NCI-H345 treated with DMSO at 0.1 percent for 48 hours (cell line): Measurements from ENCODE around the gene TCHP.

ENCODE experiments used
- DNase-seq: peaks from one replicate; lab custom pipeline; 2025; ENCODE audit not compliant: unreplicated experiment; lab: John Stamatoyannopoulos, UW

The TCHP gene

GRCh38 chr12:109931143-109931542 lies 31.1 kb downstream of the TCHP start:
- DNase-seq: no peak

DNA sequence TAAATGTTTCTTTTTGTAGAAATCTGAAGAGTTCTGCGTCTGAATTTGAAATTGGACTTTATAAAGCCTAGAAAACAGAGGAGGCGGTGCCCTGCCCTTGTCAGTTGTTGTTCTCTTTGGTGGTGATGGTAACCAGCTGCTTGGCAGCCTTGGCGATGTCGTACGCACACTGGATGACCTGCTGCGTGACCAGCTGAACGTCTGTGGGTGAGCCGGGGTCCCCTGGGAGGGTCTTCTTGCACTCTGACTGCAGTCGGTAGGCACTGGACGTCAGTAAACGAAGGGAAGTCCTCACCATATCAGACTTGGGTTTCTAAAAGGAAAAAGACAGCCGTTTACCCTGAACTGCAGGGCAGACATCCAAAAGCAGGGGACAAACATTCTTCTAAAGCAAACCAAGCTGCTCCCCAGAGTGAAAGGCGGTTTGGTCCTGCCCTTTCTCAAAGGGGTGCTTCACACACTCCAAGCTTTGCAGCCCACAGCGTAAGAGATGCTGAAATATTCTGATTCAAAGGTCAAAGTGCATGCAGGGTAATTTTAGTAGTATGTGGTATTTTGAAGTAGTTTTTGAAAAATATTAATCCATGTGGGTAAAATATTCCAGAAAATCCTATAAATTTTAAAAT lies 32.9 kb downstream of the TCHP start:
- no peak for DNase-seq

DNA sequence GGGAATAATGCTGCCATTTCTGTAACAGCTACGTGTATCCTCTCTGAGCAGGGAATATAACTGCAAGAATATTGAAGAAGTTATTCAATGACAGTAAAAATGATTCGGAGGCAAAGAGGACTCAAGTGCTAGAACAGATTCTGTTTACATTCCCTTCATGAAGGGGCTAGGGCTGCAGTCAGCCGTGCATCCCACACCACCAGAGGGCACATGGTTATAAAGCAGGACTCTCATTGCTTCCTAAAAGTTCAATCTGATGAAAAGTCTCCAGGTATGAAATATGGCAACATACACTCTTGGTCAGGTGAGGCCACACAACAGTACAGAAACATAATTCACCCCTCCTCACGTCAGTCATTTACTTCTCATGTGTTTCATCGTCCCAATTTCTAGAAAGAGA lies 34.0 kb downstream of the TCHP start:
- no peak for DNase-seq

GRCh38 chr12:109937371-109937770 lies 37.3 kb downstream of the TCHP start:
- DNase-seq: no peak

- no peak for DNase-seq
These were observed 38.9 kb downstream of the TCHP start for GRCh38 chr12:109938947-109939346.

DNA sequence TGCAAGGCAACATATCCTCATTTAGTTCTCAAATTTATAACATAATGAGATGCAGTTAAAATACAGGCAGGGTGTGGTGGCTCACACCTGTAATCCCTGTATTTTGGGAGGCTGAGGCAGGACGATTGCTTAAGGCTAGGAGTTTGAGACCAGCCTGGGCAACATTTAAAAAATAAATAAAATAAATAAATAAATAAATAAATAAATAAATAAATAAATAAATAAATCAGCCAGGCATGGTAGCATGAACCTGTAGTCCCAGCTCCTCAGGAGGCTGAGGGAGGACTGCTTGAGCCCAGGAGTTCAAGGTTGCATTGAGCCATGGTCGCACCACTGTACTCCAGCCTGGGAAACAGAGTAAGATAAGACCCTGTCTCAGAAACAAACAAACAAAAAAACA lies 39.4 kb downstream of the TCHP start:
- no peak for DNase-seq

- no peak for DNase-seq
These were observed 40.4 kb downstream of the TCHP start for GRCh38 chr12:109940339-109940923.

DNA sequence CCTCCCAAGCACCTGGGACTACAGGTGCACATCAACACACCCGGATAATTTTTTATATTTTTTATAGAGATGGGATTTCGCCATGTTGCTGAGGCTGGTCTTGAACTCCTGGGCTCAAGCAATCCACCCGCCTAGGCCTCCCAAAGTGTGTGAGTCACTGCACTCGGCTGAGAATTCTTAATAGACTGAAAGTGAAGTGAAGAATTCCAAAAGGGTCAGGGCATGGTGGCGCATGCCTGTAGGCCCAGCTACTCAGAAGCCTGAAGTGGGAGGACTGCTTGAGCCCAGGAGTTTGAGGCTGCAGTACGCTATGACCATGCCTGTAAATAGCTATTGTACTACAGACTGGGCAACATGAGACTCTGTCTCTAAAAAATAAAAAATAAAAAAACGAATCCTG lies 43.7 kb downstream of the TCHP start:
- DNase-seq: no peak

DNA sequence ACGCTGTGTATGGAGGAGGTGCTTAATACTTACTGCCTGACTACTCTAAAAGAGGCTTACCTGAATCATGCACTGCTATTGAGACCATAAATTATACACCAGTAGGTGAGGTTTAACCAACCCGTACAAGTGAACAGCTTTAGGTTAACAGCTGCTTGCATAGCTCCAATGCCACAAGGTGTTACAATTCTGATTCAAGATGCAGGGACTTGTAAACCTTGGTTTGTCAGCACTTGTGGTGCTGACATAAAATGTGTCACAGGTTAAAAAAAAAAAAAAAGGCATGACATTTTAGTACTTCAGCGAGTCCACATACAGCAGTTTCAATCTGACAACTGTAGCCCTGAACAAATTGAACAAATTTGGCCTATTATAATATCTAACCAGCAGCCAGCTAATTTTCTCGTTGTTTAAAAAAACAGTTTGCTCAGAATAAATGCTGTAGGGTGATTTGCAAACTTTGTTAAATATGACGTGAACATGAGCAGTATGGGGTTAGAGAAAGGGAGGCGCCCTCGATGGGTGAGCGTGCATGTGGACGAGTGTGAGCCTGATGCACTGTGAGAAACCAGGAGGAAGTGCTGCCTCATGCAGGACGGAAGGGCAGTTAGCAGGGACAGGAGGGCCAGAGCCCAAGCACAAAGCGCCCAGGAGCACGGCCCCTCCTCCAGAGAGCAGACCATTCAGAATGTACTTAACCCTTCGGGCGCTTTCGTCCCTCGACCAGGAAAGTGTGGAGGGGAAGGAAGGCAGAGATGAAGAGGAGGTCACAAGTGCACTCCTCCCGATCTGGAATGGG lies 44.7 kb downstream of the TCHP start:
- DNase-seq: no peak

DNA sequence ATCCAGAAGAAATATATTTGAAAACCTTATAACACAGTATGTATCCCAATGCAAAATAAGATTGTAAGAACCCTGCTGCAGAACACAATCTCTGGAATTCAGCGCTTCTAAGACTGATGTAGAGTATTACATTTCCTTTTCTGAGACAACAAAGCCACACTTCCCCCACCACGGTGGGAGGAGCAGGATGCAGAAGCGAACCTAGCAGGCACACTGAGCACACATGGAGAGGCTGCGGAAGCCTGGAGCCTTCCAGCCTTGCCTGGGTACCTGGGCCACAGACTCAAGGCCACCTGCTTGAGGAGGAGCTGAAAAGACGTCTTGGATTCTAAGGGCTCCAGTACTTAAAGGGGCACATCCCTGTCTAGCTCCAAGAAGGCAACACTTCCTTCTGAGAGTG lies 46.4 kb downstream of the TCHP start:
- DNase-seq: no peak

GRCh38 chr12:109946913-109947312 lies 46.8 kb downstream of the TCHP start:
- DNase-seq: no peak

- DNase-seq: no peak
These were observed 47.4 kb downstream of the TCHP start for GRCh38 chr12:109947521-109947920.

GRCh38 chr12:109948368-109948767 lies 48.3 kb downstream of the TCHP start:
- DNase-seq: no peak

DNA sequence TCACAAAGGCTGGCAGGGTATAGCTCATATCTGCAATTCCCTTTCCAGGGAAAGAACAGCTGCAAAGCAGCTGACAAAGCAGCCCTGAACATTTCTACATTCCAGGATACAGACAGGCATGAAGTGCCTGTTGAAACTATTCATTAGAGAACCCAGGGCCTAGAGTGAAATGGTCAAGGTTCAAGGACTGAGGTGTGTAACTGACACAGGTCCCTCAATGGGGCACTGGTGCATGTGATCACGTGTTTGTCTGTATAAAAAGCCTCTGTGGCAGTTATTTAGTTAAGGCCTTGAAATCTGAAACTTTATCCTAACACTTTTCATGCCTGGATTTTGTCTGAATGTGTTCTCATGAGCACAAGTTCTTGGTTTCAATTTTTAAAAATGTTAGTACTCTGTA lies 49.0 kb downstream of the TCHP start:
- no peak for DNase-seq

DNA sequence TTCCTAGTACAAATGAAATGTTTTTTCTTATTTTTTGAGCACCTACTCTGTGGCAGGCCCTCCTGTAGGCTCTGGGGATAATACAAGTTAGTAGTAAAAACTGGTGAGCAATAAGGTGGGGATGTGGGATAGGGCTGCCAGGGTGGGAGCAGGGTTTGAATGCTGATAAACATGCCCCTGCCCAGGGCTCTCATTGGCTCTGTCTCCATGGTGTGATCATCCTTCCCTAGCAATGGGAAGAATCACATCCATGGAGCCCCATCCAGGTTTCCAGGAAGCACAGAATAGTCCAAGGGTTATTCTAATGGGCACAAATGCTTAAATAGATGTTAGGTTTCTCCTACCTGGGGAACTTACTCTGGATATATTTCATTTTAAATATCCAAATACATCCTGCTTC lies 50.6 kb downstream of the TCHP start:
- no peak for DNase-seq

DNA sequence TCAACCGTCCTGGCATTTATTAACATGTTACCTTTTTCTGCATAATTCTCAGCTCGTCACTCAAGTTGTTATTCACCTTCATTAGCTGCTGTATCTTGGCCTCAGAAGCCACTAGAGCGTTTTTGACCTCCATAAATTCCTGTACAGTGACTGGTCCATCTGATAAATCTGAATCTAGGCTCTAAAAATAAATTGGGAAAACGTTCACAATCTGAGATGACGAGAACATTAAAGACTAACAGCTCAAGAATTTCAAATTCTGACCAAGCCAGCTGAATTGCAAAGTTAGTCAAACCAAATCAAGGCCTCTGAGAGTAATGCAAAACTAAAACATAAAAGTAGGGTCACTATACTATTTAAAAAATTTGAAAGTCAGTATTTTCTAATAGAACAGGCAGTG lies 51.1 kb downstream of the TCHP start:
- no peak for DNase-seq

DNA sequence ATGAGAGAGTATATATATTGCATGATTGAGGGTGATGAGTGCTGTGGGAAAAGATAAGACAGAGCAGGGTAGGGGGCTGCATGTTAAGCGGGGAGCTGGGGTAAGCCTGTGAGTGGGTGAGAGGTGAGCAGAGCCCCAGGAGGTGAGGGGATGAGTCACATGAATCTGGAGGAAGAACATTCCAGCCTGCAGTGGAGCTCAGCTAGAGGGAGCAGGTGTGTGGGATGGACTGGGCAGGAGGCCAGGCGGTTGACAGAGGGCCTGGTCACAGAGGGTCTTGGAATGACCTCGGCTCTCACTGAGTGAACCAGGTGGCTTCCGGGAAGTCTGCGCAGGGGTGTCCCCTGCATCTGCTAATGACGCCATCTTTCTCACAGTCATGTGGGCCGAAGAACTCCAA lies 51.7 kb downstream of the TCHP start:
- no peak for DNase-seq

DNA sequence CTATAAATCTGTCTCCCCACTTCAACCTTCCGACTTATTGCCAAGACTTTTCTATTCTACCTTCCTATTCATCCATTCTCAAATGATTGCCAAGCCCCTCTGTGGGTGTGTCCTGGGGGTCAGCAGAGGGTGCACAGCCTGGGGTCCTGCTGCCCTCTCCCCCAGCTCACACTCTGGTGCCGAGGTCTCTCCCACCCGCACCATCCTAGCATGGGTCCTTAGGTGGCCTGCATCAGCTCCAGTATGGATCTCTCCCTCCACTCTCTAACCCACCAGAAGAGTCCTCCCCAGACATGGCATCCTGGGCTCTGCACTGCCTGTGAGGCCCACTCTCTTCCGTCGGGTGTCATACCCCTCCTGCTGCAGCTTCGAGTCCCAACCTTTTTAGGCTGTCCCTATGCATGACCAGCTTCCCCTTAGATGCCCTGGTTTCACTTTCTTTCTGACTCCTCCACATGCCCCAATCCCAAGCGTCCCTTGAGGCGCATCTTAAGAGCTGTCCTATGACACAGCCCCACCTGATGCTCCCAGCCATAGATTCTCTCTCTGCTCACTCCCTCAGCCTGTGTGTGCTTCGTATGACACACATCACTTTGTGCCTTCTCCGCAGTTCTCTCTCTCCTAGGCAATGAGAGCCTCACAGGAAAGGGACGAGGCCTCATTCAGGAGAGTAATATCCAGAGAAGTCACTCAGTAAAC lies 52.2 kb downstream of the TCHP start:
- no peak for DNase-seq

- no peak for DNase-seq
These were observed 52.8 kb downstream of the TCHP start for GRCh38 chr12:109952873-109953272.

DNA sequence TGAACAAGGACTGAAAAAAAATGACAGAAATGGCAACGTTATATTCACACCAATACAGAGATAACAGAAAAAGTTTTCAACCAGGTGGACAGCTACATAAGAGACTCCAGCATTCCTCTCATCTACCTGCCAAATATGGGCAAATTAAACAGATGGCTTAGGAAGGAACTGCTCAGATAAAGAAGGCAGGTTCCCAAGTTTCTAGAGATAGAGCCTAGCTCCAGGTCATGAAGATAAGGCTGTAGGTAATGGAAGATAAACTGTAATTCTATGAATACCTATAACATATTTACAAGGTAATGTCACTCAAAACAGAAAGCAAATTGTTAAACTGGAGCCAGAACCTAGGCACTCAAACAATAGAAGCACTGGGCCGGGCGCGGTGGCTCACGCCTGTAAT lies 53.6 kb downstream of the TCHP start:
- no peak for DNase-seq

DNA sequence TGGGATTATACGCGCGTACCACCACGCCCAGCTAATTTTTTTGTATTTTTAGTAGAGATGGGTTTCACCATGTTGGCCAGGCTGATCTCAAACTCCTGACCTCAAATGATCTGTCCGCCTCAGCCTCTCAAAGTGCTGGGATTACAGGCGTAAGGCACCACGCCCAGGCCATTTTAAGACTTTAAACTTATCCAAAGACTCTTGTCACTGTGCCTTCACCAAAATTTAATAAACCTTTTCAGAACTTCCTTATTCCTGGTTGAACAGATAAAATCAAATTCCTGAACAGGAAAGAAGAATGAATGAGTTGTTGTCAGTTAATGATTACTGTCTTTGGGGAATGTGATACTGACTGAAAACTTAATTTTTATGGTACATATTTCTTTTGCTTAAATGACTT lies 58.3 kb downstream of the TCHP start:
- no peak for DNase-seq
